Measurements from ENCODE around the gene ZNF814. TPM values are rescaled to one million over a fixed set of nuclear protein-coding genes. Genes with fewer than 3 reads are reported as not detected.
"Not testable (repeated sequence)": the region's sequence is repeated elsewhere in the genome, so short reads cannot be mapped to it uniquely, and the experiment has no call there.

Gene ZNF814
- total RNA-seq, 1 donor from 2014 or later: 19.3 TPM

DNA sequence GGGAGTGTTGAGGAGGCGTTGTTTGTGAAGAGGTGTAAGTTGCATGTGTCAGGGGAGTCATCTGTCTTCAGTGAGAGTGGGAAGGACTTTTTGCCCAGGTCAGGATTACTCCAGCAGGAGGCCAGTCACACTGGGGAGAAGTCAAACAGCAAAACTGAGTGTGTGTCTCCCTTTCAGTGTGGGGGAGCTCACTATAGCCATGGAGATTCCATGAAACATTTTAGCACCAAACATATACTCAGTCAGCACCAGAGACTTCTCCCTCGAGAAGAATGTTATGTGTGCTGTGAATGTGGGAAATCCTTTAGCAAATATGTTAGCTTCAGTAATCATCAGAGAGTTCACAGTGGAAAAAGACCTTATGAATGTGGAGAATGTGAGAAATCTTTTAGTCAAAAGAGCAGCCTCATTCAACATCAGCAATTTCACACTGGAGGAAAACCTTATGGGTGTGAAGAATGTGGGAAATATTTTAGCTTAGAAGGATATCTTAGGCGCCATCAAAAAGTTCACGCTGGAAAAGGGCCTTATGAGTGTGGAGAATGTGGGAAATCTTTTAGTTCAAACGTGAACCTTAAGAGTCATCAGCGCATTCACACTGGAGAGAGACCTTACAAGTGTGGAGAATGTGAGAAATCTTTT lies 47.6 kb downstream of the ZNF814 start:
- no peaks in the 10 kb centered on the region for H3K36me3 ChIP-seq (ENCODE audit: control insufficient read depth, insufficient read depth, low read length)
- DNase-seq (ENCODE audit: low read depth): no peak
- TF ChIP-seq, protein P1, sequence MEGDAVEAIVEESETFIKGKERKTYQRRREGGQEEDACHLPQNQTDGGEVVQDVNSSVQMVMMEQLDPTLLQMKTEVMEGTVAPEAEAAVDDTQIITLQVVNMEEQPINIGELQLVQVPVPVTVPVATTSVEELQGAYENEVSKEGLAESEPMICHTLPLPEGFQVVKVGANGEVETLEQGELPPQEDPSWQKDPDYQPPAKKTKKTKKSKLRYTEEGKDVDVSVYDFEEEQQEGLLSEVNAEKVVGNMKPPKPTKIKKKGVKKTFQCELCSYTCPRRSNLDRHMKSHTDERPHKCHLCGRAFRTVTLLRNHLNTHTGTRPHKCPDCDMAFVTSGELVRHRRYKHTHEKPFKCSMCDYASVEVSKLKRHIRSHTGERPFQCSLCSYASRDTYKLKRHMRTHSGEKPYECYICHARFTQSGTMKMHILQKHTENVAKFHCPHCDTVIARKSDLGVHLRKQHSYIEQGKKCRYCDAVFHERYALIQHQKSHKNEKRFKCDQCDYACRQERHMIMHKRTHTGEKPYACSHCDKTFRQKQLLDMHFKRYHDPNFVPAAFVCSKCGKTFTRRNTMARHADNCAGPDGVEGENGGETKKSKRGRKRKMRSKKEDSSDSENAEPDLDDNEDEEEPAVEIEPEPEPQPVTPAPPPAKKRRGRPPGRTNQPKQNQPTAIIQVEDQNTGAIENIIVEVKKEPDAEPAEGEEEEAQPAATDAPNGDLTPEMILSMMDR (IDR thresholded peaks at IDR 0.05; ENCODE audit: insufficient read depth, low read length, poor library complexity, severe bottlenecking): no peak
- no peak overlapping the region for H3K4me3 ChIP-seq (ENCODE audit: low read depth, low read length)
- no peaks in the 10 kb centered on the region for H3K27me3 ChIP-seq (ENCODE audit: control insufficient read depth, insufficient read depth, low read length)

DNA sequence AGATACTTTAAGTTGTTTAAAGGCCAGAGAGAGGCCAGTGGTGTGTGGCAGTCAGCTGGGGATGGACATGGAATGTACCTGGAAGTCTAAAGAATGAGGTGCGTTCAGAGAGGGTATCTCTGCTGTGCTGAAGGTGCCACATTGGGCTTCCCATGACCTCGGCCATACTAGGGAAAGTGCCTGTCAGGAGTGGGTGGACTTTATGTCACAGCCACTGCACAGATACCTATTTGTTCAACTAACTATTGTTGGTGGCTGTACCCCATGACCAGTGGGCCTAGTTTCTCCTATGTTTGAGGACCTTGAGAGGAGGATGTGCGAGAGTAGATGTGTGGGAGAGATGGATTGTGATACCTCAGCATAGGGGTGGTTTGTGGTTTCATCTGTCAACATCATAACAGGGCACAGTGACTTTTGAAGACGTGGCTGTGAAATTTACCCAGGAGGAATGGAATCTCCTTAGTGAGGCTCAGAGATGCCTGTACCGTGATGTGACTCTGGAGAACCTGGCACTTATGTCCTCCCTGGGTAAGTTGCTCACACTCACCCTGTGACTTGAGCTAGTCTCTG lies 50.1 kb downstream of the ZNF814 start:
- not testable (repeated sequence) for H3K27me3 ChIP-seq (ENCODE audit: control insufficient read depth, insufficient read depth, low read length); H3K4me3 ChIP-seq (ENCODE audit: low read depth, low read length); DNase-seq (ENCODE audit: low read depth); H3K36me3 ChIP-seq (ENCODE audit: control insufficient read depth, insufficient read depth, low read length)

DNA sequence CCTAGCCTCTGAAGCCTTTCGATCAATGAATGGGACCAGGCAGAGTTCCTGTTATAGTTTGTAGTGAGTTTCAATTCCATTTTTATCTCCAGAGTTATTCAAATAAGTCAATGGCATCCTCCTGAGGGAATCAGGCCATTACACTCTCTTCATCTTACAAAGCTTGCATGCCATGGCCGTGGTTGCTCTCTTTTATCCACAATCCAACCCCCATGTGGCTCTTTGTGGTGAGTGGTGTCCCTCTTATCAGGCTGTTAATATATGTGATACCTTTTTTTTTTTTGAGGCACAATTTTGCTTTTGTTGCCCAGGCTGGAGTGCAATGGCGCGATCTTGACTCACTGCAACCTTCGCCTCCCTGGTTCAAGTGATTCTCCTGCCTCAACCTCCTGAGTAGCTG lies 51.8 kb downstream of the ZNF814 start:
- DNase-seq (ENCODE audit: low read depth); H3K4me3 ChIP-seq (ENCODE audit: low read depth, low read length); H3K27me3 ChIP-seq (ENCODE audit: control insufficient read depth, insufficient read depth, low read length); H3K36me3 ChIP-seq (ENCODE audit: control insufficient read depth, insufficient read depth, low read length): not testable (repeated sequence)

DNA sequence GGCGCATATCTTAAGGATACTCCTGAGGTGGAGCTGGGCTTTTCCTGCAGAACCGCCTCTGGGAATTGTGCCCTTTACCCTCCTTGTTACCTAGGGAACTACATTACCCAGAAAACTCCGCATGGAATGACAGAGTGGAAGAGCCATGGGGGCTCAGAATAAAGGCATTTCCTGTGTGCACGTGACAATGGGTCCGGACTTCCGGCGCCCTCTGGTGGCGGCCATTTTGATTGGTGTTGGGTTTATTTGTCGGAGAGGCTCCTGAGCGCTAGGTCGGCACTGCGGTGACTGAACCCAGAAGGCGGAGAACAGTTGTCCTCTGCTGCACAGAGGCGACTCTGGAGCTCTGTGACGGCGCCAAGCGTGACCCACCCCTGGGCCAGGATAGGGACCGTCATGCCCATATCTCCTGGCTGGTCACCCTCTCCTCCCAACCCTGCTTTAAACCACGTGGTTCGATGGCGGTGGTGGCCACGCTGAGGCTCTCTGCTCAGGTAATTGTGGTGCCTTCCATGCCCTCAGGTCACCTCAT lies 58.7 kb downstream of the ZNF814 start, which contains the start of gene ZNF587B:
ZNF587B (plus strand) TSS at position 229 of the 532 bp plus-strand sequence; CDS start at position 459, 230 bp downstream.
- TF ChIP-seq, protein P1 (IDR thresholded peaks at IDR 0.05; ENCODE audit: insufficient read depth, low read length, poor library complexity, severe bottlenecking): peak; percentile 48
- no peak for DNase-seq (ENCODE audit: low read depth)
- Histone ChIP-seq H3K4me3 (ENCODE audit: low read depth, low read length) (peak within 1 kb of the TSS; percentile 52), H3K27me3 (ENCODE audit: control insufficient read depth, insufficient read depth, low read length) (no peaks in the 10 kb centered on the region), H3K36me3 (ENCODE audit: control insufficient read depth, insufficient read depth, low read length) (no peaks in the 10 kb centered on the region)

DNA sequence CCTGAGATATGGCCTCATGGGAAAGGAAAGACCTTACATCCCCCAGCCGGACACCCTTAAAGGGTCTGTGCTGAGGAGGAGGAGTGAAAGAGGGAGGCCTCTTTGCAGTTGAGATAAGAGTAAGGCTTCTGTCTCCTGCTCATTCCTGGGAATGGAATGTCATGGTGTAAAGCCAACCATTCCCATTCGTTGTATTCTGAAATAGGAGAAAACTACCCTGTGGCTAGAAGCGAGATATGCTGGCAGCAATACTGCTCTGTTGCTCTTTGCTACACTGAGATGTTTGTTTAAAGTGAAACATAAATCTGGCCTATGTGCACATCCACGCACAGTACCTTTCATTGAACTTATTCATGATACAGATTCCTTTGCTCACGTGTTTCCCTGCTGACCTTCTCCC lies 59.5 kb downstream of the ZNF814 start:
- no peaks in the 10 kb centered on the region for H3K36me3 ChIP-seq (ENCODE audit: control insufficient read depth, insufficient read depth, low read length)
- no peak for DNase-seq (ENCODE audit: low read depth)
- no peak overlapping the region for H3K4me3 ChIP-seq (ENCODE audit: low read depth, low read length)
- TF ChIP-seq, protein P1 (IDR thresholded peaks at IDR 0.05; ENCODE audit: insufficient read depth, low read length, poor library complexity, severe bottlenecking): no peak
- H3K27me3 ChIP-seq (ENCODE audit: control insufficient read depth, insufficient read depth, low read length): no peaks in the 10 kb centered on the region

DNA sequence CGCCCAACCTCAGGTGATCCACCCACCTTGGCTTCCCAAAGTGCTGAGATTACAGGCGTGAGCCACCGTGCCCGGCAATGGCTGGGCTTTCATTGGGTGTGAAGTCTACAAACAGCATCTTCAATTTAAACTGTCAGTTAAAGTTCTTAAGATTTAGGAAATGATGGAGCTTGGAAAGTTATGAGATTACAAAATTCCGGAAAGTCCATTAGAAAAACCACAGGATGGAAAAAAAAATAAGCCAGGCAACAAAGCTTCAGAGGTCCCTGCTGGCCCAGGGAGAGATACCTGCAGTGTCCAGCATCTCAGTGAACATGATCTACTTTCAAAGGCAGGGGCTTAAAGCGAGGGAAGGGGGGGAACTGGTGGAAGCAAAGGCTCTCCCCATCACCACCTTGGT lies 63.3 kb downstream of the ZNF814 start:
- DNase-seq (ENCODE audit: low read depth): no peak
- TF ChIP-seq, protein P1 (IDR thresholded peaks at IDR 0.05; ENCODE audit: insufficient read depth, low read length, poor library complexity, severe bottlenecking): no peak
- no peaks in the 10 kb centered on the region for H3K27me3 ChIP-seq (ENCODE audit: control insufficient read depth, insufficient read depth, low read length)
- no peak overlapping the region for H3K4me3 ChIP-seq (ENCODE audit: low read depth, low read length)
- no peaks in the 10 kb centered on the region for H3K36me3 ChIP-seq (ENCODE audit: control insufficient read depth, insufficient read depth, low read length)

DNA sequence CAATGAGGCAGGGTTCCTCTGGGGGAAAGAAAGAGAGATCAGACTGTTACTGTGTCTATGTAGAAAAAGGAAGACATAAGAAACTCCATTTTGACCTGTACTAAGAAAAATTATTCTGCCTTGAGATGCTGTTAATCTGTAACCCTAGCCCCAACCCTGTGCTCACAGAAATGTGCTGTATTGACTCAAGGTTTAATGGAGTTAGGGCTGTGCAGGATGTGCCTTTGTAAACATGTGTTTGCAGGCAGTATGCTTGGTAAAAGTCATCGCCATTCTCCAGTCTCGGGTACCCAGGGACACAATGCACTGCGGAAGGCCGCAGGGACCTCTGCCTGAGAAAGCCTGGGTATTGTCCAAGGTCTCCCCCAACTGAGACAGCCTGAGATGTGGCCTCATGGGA lies 65.2 kb downstream of the ZNF814 start:
- not testable (repeated sequence) for H3K4me3 ChIP-seq (ENCODE audit: low read depth, low read length); DNase-seq (ENCODE audit: low read depth); H3K36me3 ChIP-seq (ENCODE audit: control insufficient read depth, insufficient read depth, low read length); H3K27me3 ChIP-seq (ENCODE audit: control insufficient read depth, insufficient read depth, low read length)

DNA sequence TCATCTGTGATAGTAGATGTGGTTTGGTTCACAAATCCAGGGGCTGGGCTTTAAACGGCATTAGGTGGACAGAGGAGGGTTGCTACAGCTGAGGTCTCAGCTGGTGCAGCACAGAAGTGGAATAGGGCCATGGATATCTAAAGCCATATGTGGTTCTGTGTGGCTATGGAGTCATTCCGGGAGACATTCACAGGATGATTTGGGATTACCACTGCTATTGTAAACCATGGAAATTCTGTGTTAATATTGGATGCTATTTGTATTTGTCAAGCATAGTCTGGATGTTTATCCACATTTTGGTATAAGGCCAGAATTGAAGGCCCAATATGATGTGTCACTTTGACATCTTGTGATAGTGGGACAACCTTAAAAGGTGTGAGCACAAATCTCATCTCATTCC lies 65.7 kb downstream of the ZNF814 start:
- H3K27me3 ChIP-seq (ENCODE audit: control insufficient read depth, insufficient read depth, low read length): not testable (repeated sequence)

DNA sequence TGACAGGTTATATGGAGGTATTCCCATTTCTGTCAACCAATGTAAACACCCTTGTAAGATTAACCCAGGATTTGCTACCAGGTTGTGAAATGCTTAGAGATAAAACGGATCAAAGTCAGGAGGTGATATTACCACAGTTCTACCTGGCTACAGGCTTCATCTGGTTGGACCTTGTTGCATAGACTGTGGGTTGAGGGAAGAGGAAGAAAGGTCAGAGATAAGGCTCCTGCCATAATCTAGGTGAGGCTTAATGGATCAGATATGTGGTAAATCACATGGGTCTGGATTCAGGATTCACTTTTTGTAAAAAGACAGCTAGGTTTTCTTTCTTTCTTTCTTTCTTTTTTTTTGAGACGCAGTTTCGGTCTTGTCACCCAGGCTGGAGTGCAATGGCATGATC lies 67.3 kb downstream of the ZNF814 start:
- not testable (repeated sequence) for H3K4me3 ChIP-seq (ENCODE audit: low read depth, low read length); DNase-seq (ENCODE audit: low read depth); H3K36me3 ChIP-seq (ENCODE audit: control insufficient read depth, insufficient read depth, low read length); H3K27me3 ChIP-seq (ENCODE audit: control insufficient read depth, insufficient read depth, low read length)

More for the DNA sequence above, 65.7 kb downstream of the ZNF814 start:
- DNase-seq (ENCODE audit: low read depth); H3K36me3 ChIP-seq (ENCODE audit: control insufficient read depth, insufficient read depth, low read length); H3K4me3 ChIP-seq (ENCODE audit: low read depth, low read length): not testable (repeated sequence)

DNA sequence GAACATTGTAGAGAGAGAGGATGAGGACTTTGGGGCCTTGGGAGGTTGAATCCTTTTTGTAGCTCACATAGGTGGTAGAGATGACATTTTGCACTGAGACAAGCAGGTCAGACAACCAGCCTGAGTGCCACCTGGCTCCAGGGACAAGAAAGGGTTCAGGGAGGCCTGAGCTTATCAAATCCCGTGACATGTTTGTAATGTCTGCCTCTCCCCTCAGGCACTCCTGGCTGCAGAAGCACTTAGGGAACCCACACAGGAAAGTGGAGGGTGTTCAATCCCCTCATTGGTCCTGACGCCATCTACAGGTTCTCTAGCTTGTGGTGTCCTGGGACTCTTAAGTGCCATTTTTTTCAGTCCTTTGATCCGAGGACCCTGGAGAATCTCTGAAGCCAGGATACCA lies 67.7 kb downstream of the ZNF814 start:
- H3K27me3 ChIP-seq (ENCODE audit: control insufficient read depth, insufficient read depth, low read length); H3K36me3 ChIP-seq (ENCODE audit: control insufficient read depth, insufficient read depth, low read length); H3K4me3 ChIP-seq (ENCODE audit: low read depth, low read length); DNase-seq (ENCODE audit: low read depth): not testable (repeated sequence)
